IPS DF 4.7 (cell line): ENCODE results near the gene CRYGN.

Experiments
- DNase-seq: peaks from one replicate; pipeline ENCODE4 v3.0.0-alpha.2; 2013; ENCODE audit warnings: low spot score; ENCODE audit errors: extremely low read depth

The CRYGN gene

DNA sequence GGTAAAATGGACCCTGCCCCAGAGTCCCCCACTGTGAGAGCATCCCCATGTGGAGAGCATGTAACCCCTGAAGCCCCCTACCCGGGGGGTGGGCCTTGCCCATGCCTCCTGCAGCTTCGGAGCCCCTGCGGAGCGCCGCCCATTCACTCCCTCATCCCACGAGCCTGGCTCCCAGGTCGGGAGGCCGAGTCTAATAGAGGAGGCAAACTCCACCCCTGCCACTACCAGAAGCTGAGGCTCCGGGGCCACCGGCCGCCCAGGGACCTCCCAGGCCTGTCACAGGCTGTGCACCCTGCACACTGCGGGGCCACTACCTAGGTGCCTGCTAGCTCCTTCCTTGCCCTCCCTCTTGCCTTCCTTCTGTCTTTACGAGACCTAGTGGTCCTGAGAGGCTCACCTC lies 47.5 kb downstream of the CRYGN start:
- DNase-seq = no peak

DNA sequence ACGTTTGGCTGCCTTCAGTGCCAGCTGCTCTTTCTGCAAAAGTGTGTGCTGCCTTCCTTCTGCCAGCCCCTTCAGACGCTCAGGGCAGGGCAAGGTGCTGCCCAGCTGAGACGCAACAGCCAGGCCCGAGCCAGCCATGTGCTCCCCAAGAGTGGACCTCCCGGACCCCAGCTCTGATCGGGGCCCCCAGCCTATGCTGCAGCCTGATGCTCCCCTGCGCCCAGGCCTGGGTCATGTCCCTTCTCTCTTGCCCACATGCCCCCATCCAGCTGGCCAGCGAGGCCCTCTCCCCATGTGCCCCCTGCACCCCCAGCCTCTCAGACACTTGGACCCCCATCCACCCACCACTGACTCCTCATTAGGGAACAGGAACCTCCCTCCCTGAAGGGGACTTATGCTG lies 47.9 kb downstream of the CRYGN start:
- DNase-seq = no peak

DNA sequence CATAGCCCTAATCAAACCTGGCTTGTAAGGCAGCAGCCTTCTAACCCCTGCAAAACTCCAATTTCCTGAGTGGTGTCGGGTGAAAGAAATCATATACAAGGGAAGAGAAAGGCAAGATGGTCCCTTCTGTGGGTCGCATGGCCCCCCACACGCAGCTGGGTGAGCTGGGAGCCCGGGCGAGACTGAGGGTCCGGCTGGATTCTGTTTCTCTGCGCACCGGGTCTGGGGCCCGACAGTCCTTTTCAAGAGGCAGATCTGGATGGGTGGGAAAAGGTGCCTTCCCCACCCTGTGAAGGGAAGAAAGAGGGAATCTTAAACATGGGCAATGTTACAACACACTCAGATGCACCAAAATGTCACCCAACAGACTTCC lies 48.6 kb downstream of the CRYGN start:
- no peak for DNase-seq

DNA sequence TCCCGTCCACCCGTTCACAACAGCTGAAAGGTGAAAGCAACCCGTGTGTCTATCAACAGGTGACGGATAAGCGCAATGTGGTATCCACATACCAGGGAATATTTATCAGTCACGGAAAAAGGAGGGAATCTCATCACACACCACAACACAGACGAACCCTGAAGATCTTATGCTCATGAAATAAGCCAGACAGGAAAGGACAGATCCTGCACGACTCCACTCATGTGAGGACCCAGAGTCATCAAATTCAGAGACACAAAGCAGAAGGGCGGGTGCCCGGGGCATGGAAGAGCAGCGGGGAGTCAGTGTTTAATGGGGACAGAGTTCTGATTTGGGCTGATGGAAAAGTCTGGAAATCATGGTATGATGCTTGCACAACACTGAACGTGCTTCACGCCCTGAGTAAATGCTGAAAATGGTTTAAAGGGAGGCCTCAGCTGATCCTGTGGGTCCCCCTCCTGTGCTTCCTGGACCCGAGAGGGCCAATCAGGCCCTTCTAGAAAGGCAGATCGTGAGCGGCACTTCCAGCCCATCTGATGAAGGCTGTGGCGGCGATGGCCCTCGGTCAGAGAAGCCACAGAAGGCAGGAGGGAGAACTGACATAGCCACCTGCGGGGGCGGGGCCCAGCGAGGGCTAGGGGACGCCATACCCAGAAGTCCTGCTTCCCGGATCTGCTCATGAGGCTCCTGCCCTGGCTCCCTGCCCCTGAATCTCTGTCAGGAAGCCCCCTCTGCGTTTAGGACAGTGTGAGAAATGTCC lies 49.2 kb downstream of the CRYGN start:
- no peak for DNase-seq

DNA sequence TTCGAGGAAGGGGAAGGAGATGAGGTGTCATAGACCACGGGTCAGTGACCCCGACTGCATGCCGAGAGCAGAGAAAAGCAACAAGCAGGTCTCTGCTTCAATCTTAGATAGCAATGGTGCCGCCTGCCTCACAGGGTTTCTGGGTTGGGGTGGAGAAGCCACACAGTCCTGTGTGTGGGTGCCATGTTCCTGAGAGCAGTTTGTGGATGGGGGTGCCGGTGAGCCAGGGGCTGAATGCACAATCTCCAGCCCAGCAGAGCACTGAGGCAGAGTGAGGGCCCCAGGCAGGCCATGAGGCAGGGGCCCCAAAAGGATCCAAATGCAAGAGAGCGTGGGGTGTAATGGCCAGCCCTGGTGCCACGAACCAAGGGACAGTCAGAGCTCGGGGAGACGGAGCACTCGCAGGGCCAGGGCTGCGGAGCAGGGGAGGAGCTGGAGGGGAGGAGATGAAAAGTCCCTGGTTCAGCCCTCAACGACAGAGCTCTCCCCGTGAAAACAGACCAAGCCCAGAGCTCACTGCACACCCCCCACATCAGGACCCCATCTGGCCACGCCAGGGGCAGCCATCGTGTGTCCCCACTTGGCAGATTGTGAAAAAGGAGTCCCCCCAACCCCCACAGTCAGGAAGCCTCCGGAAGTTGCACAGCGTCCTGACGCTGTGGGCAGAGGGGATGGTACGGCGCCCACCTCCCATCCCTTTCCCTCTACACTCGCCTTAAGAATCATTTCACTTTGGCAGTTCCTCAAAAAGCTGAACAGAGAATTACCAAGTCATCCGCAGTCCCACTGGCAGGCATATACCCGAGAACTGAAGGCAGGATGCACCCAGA lies 50.0 kb downstream of the CRYGN start:
- DNase-seq = no peak

DNA sequence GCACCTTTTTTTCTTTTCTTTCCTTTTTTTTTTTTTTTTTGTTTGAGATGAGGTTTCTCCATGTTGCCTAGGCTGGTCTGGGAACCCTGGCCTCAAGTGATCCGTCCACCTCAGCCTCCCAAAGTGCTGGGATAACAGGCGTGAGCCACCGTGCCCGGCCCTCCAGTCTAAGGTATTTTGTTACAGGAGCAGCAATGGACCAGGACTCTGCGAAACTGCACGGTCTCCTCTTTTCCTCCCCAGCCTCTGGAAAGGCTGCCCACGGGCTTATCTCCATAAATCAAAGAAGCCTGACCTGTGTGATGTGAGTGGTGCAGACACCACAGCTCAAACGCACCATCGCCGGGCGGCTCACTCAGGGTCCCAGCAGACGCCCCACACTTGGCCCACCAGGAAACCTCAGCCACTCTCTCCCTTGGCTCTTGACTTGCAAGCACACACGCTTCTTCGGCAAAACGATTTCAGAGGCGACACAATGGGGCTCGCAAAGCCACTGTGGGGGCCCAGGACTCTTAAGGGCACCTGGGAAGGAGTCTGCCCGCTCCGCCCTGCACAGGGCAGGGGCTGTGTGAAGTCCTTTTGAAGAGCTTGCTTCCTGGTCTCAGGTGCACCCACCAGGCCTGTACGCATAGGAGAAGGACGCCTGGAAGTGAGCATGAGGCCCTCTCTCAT lies 50.7 kb downstream of the CRYGN start:
- no peak for DNase-seq

DNA sequence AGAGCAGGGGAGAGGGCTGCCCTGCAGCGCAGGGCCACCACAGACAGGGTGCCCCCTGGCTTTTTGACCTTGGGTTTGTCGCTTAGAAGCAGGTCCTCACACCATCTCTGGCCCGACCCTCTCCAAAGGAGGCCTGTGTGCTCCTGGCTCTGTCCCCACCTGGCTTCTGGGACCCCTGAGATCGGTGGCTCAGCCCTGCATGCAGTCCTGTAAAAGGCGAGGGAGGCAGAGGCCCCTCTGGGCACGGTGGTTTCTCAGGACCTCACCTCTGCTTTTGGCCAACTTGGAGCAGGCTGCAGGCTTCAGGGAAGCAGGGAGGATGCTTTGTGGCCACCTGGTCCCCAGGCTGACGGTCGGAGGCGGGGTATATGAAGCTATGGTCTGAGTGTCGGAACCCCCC lies 51.5 kb downstream of the CRYGN start:
- DNase-seq = no peak

DNA sequence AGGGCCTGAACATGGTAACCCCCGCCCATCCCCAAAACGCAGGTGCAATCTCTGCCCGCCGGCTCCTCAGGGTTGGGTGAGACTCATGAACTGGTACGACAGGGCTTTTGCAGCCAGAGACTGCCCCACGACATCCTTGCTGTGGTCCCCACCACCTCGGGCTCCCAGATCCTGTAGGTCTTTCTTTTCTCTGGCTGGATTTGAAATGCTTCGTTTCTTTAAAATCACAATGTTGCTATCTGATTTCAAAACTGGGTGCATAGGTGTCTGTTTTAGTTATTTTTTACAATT lies 52.0 kb downstream of the CRYGN start:
- no peak for DNase-seq

DNA sequence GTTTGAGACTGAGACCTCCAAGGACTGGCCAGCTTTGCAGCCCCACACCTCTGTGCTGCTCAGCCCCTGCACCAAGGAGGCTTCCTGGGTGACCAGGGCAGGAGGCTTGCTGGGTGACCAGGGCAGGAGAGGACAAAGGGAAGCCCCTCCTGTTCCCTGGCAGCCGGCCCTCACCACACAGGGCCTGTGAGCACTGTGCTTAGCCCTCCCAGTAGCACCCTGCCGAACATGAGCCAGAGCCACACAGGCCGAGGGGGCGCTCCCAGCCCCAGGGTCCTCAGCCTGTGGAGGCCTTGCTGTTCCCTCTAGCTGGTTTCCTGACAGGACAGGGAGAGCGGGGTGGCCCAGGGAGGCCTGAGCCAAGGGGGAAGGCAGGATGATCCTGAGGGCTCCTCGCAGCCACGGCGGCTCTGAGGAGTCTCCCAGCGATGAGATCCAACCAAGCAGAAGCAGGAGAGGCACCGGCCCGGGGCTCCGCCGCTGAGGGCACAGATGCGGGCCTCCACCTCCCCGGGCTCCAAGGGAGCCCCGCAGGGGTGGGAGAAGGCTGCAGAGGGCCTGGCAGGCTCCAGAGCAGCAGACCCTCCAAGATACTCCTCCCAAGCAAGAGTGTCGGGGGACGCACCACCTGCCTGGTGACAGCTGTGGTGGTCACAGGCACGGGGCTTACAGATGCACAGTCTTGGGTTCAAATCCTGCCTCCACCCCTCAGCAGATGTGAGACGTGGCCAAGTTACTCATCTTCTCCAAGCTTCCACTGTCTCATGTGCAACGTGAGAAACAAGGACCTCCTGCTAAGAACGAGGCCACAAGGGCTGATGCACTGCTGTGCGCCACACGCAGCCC lies 52.6 kb downstream of the CRYGN start:
- no peak for DNase-seq

DNA sequence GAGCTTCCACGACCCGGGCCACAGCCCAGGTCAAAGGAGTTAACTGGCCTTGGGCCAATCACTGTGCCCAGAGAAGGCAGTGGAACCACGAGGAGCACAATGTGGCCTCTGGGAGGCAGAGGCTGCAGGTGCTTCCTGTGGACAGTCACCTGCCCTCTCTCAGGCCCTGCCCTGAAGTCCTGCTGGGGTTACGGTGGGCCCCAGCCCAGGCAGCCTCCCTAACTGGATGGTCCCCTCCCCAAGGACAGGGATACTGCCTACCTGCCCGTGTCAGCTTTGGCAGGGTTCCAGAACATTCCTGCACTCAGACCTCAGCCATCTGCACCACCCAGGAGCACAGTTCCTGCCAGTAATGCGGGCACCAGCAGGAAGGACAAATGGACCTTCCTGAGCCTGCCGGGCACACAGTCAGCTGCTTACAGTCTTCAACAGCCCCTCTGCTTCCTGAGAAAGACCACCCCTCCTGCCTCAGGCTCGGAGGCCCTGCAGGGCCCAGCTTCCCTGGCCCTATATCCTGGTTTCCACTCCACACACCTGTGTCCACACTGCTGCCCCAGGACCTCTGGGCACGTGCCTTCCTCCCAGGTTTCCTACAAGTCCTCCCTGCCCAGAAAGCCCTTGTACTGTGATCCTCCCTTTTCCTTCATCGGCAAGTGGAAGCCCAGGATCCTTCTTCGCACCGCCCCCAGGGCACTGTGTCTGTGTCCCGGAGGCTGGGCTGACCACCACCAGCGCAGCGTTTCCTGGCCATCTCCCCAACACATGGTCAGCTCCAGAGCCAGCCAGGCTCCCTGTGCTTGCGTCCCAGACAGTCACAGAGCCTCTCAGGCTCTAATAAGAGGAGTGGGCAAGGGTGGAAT lies 53.4 kb downstream of the CRYGN start:
- DNase-seq = no peak

DNA sequence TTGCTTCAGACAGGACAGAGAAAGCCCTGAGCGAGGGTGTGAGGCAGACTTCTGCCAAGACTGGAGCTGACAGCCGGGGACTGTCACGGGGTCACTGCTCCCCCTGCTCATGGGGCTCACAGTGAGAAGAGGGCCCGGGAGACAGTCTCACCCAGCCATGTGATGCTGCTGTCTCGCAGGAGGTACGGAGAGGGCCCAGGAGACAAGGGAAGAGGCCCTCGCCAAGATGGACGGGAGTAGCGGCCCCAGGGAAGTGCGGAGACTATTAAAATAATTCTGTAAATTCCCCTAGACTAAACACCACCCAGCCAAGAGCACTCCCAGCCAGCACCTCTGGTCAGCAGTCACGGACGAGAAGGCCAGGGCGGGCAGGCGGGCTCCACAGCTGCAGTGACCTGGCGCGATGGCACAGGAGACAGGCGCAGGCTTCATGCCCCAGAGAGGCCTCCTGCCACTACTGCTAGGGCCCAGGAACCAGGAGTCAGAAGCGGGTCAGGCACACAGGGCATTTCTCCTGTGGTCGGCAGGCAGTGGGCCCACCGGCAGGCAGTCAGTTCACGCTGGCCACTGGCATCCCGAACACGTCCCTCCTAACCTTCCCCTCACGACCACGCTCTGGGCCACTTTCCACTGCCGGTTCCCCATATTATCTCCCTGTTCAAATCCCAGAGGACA lies 54.2 kb downstream of the CRYGN start:
- DNase-seq = no peak

DNA sequence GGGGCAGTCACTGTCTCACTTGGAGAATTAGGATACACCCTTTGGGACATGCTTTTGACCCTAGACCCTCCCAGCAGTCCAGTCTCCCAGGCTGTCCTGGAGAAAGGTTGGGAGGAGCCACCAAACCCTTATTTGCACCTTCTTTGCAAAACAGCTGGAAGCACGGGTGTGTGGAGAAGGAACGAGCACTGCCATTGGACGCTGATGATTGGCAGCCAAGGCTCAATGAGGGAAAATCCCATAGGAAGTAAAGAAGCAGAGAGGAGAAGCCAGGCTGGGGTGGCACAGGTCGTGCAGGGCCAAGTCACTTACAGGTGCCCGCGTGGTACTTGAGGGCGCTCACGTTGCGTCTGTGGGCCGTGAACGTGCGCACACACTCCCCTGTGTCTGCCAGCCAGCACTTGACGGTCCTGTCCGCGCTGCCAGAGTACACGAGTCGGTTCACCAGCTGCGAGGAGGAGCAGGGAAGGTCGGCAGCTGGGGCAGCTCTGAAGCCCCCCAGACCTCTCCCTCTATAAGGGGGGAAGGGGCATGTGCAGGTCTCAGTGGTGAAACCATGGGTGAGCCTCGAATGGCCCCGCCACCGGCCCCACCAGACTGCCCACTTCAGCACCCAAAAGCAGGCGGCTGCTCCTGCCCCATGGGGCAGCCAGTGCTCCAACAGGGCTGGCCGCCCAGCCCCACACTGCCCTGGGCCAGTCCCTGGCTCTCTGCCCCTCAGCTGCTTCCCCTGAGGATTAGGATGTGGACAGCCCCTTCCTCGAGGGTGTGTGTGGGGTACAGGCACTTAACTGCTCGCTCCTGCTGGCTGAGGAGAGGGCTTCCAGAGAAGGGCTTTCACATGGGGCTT lies 54.9 kb downstream of the CRYGN start:
- DNase-seq = no peak

DNA sequence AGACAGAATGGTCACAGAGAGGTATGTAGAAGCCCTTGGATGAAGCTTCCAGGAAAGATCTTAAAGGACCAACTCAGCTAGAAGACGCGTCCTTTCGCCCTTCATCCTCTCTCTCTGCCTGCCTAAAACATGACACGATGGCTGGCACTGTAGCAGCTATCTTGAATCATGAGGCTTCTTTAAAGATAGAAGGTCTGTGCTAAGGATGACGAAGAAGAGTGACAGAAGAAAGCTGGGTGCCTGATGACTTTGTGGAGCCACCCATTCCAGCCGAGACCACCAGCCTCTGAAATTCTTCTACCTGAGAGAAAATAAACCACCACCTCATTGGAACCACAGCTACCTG lies 55.6 kb downstream of the CRYGN start:
- no peak for DNase-seq

DNA sequence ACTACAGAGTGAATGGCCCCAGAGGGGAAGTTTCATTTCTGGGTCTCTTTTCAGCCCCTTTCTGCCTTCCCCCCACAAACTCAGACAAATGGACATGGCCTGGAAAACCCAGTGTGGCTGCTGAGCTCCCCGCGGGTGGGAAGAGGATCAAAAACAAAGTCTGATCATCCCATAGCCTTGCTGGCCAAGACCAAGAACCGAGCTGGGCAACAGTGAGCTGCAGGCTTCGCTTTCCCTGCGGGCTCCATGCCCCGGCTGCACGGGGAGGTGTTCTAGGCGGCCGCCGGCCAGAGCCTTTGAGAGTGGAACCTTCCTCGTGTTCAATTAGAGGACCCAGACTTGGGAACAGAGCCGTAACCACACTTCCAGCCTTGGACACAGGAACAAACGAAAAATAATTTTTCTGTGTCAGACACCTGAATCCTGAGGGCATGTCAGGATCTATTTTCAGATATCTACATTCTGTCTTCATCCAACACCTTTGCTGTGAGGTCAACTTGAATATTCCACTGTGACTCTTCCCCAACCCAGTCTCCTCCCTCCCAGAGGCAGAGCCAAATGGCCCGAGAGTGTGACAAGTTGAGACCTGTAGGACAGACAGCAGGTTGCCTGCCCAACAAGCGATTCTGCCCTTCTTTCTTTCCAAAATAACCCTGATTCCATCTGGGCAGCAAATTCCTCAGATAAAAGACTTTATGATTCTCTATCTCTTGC lies 56.1 kb downstream of the CRYGN start:
- no peak for DNase-seq

DNA sequence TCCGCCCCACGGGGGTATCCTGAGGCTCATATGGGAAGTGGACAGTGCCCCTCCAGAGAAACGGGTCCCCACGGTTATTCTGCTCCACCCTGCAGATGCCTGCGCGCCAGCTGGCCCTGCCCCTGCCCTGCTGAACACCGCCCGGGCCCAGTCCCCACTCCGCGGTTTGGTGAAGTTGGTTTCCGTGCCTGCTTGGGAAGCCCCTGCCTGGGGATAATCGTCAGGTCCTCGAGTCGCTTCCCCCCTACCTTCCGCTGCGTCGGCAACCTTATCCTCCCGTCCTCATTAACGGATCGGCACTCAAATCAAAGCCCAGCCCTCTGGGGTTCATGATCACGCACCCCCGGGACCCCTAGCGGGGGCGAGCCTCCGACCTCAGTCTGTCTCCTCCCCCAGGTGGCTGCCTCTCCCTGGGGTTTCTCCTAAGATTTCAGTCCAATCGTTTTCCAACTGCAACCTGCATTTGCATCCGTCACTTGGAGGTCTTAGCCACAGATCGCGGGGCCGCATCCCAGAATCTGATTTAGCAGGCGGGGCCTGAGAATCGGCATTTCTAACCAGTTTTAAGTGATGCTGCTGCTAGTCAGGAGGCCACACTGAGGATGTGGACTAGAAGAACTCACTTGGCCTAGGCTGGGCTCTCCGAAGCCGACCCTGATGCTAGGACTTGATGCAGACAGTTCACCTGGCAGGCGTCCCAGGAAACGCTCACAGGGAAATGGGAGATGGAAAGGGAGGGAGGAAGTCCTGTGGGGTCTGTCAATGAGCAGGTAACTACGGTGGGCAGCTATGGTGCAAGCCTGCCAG lies 57.7 kb downstream of the CRYGN start:
- no peak for DNase-seq

DNA sequence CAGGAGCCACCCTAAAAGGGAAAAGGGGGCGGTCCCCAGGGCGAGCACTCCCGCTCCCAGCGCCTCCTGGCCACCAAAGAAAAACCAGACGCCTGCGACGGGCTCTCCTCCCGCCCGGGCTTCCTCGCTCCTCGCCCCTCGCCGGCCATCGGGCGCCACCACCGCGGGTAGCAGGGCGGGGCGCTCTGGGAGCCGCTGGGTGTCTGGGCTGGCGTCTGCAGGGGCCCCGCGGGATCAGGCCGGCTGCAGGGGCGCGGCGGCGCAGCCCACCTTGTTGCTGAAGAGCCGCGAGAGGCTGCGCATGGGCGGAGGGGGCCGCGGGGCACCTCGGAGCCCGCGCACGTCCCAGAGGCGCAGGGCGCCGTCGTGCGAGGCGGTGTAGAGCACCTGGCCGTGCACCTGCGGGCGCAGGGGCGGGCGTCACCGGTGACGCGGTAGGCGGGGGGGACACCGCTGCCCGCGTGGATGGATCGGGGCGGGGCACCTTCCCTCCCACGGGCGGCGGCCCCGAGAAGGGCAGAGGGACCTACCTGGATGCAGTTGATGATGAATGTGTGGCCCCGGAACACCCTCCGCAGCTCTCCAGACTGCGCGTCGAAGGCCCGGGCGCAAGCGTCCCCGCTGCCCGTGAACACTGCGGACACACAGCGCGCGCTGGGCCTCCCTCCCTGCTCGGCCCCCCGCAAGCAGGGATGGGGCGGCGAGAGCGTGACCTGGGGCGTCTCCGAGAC lies 58.4 kb downstream of the CRYGN start:
- DNase-seq = no peak

DNA sequence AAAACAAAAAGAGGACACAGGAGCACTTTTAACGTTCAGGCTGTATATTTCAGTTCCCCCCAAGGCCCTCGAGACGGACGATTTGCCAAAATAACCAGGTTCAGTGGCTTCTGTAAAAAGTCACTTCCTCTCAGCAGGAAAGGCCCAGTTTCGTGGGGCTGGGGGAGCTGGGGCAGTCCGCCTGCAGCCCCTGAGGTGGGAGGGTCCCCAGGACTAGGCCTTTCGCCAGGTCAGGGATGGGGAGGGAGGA lies 58.9 kb downstream of the CRYGN start:
- no peak for DNase-seq
